GM12878 (cell line): ENCODE measurements around the gene PLK5. TPM values are rescaled to one million over a fixed set of nuclear protein-coding genes. Genes with fewer than 3 reads are reported as not detected.

Source experiments
- ATAC-seq: fragments of 200-7000 bp; cut with Tn5 transposase; 3 replicates; pipeline ENCODE4 v1.9.1; 2020; ENCODE audit warnings: mild to moderate bottlenecking, moderate library complexity
- BruUV-seq: library from RNA; stranded (reverse); fragments of 400-500 nt; replicated peaks from 2 replicates; lab custom pipeline; 2021; lab: Mats Ljungman, UMichigan
- CTCF ChIA-PET: fragments of 300-600 bp; sonication (Branson Sonifier 250); formaldehyde crosslinking; extraction: SDS; loops from one replicate; lab custom pipeline; 2021; ENCODE audit warnings: inconsistent platforms; lab: Yijun Ruan, JAX
- POLR2A ChIA-PET: fragments of 350-600 bp; formaldehyde crosslinking; extraction: SDS; loops from one replicate; lab custom pipeline; 2021; ENCODE audit warnings: inconsistent platforms; lab: Charles Lee
- RAD21 ChIA-PET: fragments of 300-600 bp; sonication (Branson Sonifier 250); formaldehyde crosslinking; loops from one replicate; lab custom pipeline; 2023; ENCODE audit warnings: antibody characterized with exemption; ENCODE audit not compliant: unreplicated experiment; lab: Charles Lee
- SMC1A ChIA-PET: fragments of 300-600 bp; sonication (Branson Sonifier 250); formaldehyde crosslinking; loops from one replicate; lab custom pipeline; 2023; ENCODE audit not compliant: unreplicated experiment, uncharacterized antibody; lab: Charles Lee
- DNase-seq: peaks from one replicate; pipeline ENCODE4 v3.0.0-alpha.2; 2011; ENCODE audit warnings: low read depth, low spot score
- FAIRE-seq: peaks from 3 replicates; lab custom pipeline; 2011; peaks lifted over from hg19 to GRCh38; lab: Jason Lieb, UNC
- H2AFZ ChIP-seq: 2 replicates; pipeline ENCODE4 v1.6.0; 2011; ENCODE audit warnings: low read depth, low read length, control low read depth; ENCODE audit not compliant: control insufficient read depth
- H3K27ac ChIP-seq: 2 replicates; pipeline ENCODE4 v1.5.1; 2011; ENCODE audit warnings: control low read depth; ENCODE audit not compliant: control insufficient read depth, insufficient read depth
- H3K27me3 ChIP-seq, 2 experiments: replicated peaks in 1 of 2; 2 replicates each; pipeline versions ENCODE4 v1.6.0 to v1.6.1; 2011; ENCODE audit warnings: low read length in 1 of 2; ENCODE audit not compliant: control insufficient read depth in 2 of 2, insufficient read depth in 2 of 2
- H3K36me3 ChIP-seq, 2 experiments: 2 replicates each; pipeline ENCODE4 v1.5.1; 2011; ENCODE audit warnings: low read length in 1 of 2; ENCODE audit not compliant: control insufficient read depth in 2 of 2, insufficient read depth in 2 of 2
- H3K4me1 ChIP-seq: 2 replicates; pipeline ENCODE4 v1.6.1; 2011; ENCODE audit warnings: mild to moderate bottlenecking, low read length, moderate library complexity, mixed read lengths; ENCODE audit not compliant: control insufficient read depth, insufficient read depth
- H3K4me2 ChIP-seq: 2 replicates; pipeline ENCODE4 v1.6.0; 2011; ENCODE audit warnings: control low read depth; ENCODE audit not compliant: control insufficient read depth, insufficient read depth
- H3K4me3 ChIP-seq: fragments of 200-600 bp; sonication (generic); 2 replicates; pipeline ENCODE4 v1.5.1; 2016
- H3K79me2 ChIP-seq: 2 replicates; pipeline ENCODE4 v1.6.0; 2011; ENCODE audit warnings: low read length; ENCODE audit not compliant: control insufficient read depth, insufficient read depth
- H3K9ac ChIP-seq: 2 replicates; pipeline ENCODE4 v1.8.0; 2011; ENCODE audit warnings: low read length, control low read depth, mixed read lengths; ENCODE audit not compliant: control insufficient read depth, insufficient read depth
- H3K9me3 ChIP-seq: replicated peaks from 3 replicates; pipeline ENCODE4 v1.5.1; 2011; ENCODE audit warnings: mild to moderate bottlenecking, low read length; ENCODE audit not compliant: control insufficient read depth, insufficient read depth
- H4K20me1 ChIP-seq: 2 replicates; pipeline ENCODE4 v1.6.0; 2011; ENCODE audit not compliant: control insufficient read depth, insufficient read depth
- BCL3 ChIP-seq: IDR thresholded peaks from 2 replicates; pipeline ENCODE4 v1.6.1; 2011; ENCODE audit warnings: borderline replicate concordance, low read depth, mild to moderate bottlenecking, moderate library complexity, low read length; ENCODE audit not compliant: insufficient read depth, poor library complexity, severe bottlenecking
- CREM ChIP-seq: IDR thresholded peaks from 2 replicates; pipeline ENCODE4 v1.6.1; 2014; ENCODE audit warnings: antibody characterized with exemption, low read depth
- JUNB ChIP-seq: IDR thresholded peaks from 2 replicates; pipeline ENCODE4 v1.6.1; 2016; ENCODE audit warnings: antibody characterized with exemption, mild to moderate bottlenecking
- NFIC ChIP-seq: IDR thresholded peaks from 2 replicates; pipeline ENCODE4 v1.6.1; 2012; ENCODE audit warnings: low read depth, mild to moderate bottlenecking, inconsistent platforms, low read length, moderate library complexity
- SP1 ChIP-seq: IDR thresholded peaks from one replicate; pipeline ENCODE4 v1.6.1; 2011; ENCODE audit warnings: low read depth, low read length
- TBL1XR1 ChIP-seq: IDR thresholded peaks from 2 replicates; pipeline ENCODE4 v1.6.1; 2012; ENCODE audit warnings: low read depth, low read length, improper control_type of control experiment
- YY1 ChIP-seq: IDR thresholded peaks from 2 replicates; pipeline ENCODE4 v1.6.1; 2011; ENCODE audit warnings: low read depth, mild to moderate bottlenecking, low read length
- ZBTB11 ChIP-seq: fragments of 450-650 bp; formaldehyde crosslinking; IDR thresholded peaks from 2 replicates; pipeline ENCODE4 v1.5.0; 2022; ENCODE audit warnings: mild to moderate bottlenecking, missing genetic modification characterization
- ZBTB4 ChIP-seq: fragments of 450-650 bp; formaldehyde crosslinking; IDR thresholded peaks from 2 replicates; pipeline ENCODE4 v1.4.0; 2022; ENCODE audit warnings: mild to moderate bottlenecking, moderate library complexity
- ZNF217 ChIP-seq: fragments of 450-650 bp; IDR thresholded peaks from 2 replicates; pipeline ENCODE4 v1.6.1; 2017; ENCODE audit warnings: antibody characterized with exemption, mild to moderate bottlenecking
- ZNF687 ChIP-seq: fragments of 450-650 bp; IDR thresholded peaks from 2 replicates; pipeline ENCODE4 v1.6.1; 2017; ENCODE audit warnings: mild to moderate bottlenecking, moderate library complexity
- WGBS: methylation state at CpG from one replicate; pipeline ENCODE4 v1.1.6; 2016; ENCODE audit warnings: low lambda C conversion rate; ENCODE audit not compliant: insufficient replicate concordance, insufficient coverage; ENCODE audit errors: missing lambda C conversion rate; 5-methylcytosine and 5-hydroxymethylcytosine counted together
- in situ Hi-C: fragments of 300-500 bp; cut with MboI; formaldehyde crosslinking; loops from 9 replicates; pipeline ENCODE4 v1.14.3; 2018; ENCODE audit warnings: mixed read lengths
- intact Hi-C: fragments of 100-400 bp; cut with micrococcal nuclease; formaldehyde crosslinking; loops from one replicate; pipeline ENCODE4 v1.14.2; 2022; ENCODE audit not compliant: unreplicated experiment
- polyA plus RNA-seq, 11 experiments: library from polyadenylated mRNA; depleted of rRNA in 4 of 11; unstranded in 6 of 11; stranded (reverse) in 5 of 11; fragments of >200 nt; fragmentation: Nextera tagmentation in 4 of 11; fragmentation: Illumina TruSeq in 1 of 11; extraction: Ambion mirVana in 4 of 11; extraction: Trizol in 1 of 11; gene quantifications; 1 replicate in 1 of 11; 2 replicates in 10 of 11; pipeline versions ENCODE4 v1.2.1 to v1.2.3, GENCODE V29; 2011 to 2016; ENCODE audit warnings: inconsistent platforms in 2 of 11, missing spikeins in 2 of 11, low read depth in 1 of 11
- total RNA-seq, 4 experiments: library from RNA; depleted of rRNA in 3 of 4; stranded (reverse); fragments of >200 nt in 3 of 4; fragmentation: Illumina TruSeq in 1 of 4; extraction: Trizol in 1 of 4; gene quantifications; 2 replicates each; pipeline versions ENCODE4 v1.2.1 to v1.2.3, GENCODE V29; 2013 to 2021

Gene PLK5
- total and polyA plus RNA-seq, 10 of the 15 experiments (the other 5 are each of a cell fraction or from before 2014, with no cell fraction given): 0.13 TPM; not detected in 9

- FAIRE-seq: no peak
- Histone ChIP-seq H3K4me2 (no peak overlapping the region), H3K27ac (no peak overlapping the region), H3K27me3 (no peaks in the 10 kb centered on the region), H3K4me3 (no peak overlapping the region), H3K9ac (no peak overlapping the region), H3K79me2 (no peaks in the 10 kb centered on the region), H2AFZ (no peak overlapping the region), H3K9me3 (no peaks in the 10 kb centered on the region), H3K4me1 (no peaks in the 10 kb centered on the region), H3K36me3 (no peaks in the 10 kb centered on the region), H4K20me1 (no peaks in the 10 kb centered on the region)
- ChIA-PET SMC1A (no interaction called here), CTCF (interaction anchor here (1.2 kb wide), 1 partner anchor 11 kb away, joined by 5 read pairs; no protein-coding TSS in a partner anchor), RAD21 (no interaction called here), POLR2A (interaction anchor here (0.6 to 0.7 kb wide), 2 partner anchors 158 to 171 kb away, joined by 5 to 7 read pairs; no protein-coding TSS in a partner anchor)
- WGBS: 53% methylated on average over 25 of the region's 25 CpGs
- TF ChIP-seq YY1 (no peak), ZNF687 (no peak), CREM (no peak), ZBTB4 (CRISPR knock-in tag) (no peak), ZBTB11 (CRISPR knock-in tag) (no peak), JUNB (no peak), TBL1XR1 (no peak), SP1 (no peak), ZNF217 (no peak), BCL3 (no peak), NFIC (no peak)
- no peak for ATAC-seq
- no peak for DNase-seq
- intact Hi-C loops (no loop called here), in situ Hi-C loops (no loop called here)
- no TSS peak for BruUV-seq
Measured at GRCh38 chr19:1497578-1498235, 26.2 kb upstream of the PLK5 start.
